Measurements from ENCODE around the gene KCNJ10.

KCNJ10 gene

GRCh38 chr1:160068225-160068624, 1.7 kb downstream of the KCNJ10 start:
- Histone ChIP-seq H3K27ac (no peak overlapping the region), H3K4me1 (peaks cover 0 to 14% (median 8%) of the 10 kb centered on the region in 4 donors), H3K4me3 (no peak overlapping the region), H3K36me3 (no peaks in the 10 kb centered on the region), H3K9me3 (no peaks in the 10 kb centered on the region), H3K27me3 (no peaks in the 10 kb centered on the region)
- no peak for TF ChIP-seq CTCF (IDR thresholded peaks at IDR 0.05)
- no peak for DNase-seq
- intact Hi-C loops (cut with DNase I; ENCODE audit: low total_unique reads) = no loop called here

- no peak for TF ChIP-seq CTCF (IDR thresholded peaks at IDR 0.05)
- no peak for DNase-seq
- H3K9me3 ChIP-seq = no peaks in the 10 kb centered on the region
- intact Hi-C loops (cut with DNase I; ENCODE audit: low total_unique reads) = no loop called here
- no peaks in the 10 kb centered on the region for H3K36me3 ChIP-seq
- no peak overlapping the region for H3K4me3 ChIP-seq
- H3K27ac ChIP-seq = no peak overlapping the region
- H3K4me1 ChIP-seq = peaks cover 0 to 14% (median 8%) of the 10 kb centered on the region in 4 donors
- peaks cover 0 to 8% of the 10 kb centered on the region in 2 donors for H3K27me3 ChIP-seq
These were observed 2.9 kb downstream of the KCNJ10 start for GRCh38 chr1:160066829-160067745.

DNA sequence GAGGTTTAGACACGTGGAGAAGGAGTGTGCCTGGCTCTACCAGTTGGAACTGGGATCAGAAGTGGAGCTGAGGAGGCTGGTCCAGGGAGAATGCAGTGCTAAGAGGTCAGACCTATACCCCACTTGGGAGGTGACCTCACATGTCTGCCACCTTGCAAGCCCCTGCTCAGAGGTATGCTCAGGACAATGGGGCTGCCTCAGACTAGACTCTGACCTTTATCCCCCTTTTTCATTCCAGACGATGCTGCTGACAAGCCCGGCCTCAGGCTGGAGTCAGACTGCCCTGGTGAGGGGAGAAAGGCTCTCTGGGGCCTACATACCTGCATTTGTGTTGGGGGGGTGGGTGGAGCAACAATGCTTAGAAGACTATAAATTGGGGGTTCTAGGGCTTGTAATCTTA, 5.2 kb downstream of the KCNJ10 start:
- H3K27me3 ChIP-seq = peaks cover 0 to 12% of the 10 kb centered on the region in 2 donors
- no peaks in the 10 kb centered on the region for H3K9me3 ChIP-seq
- H3K4me1 ChIP-seq = peaks cover 0 to 2% (median under 1%) of the 10 kb centered on the region in 4 donors
- intact Hi-C loops (cut with DNase I; ENCODE audit: low total_unique reads) = no loop called here
- no peak overlapping the region for H3K27ac ChIP-seq
- no peaks in the 10 kb centered on the region for H3K36me3 ChIP-seq
- no peak for DNase-seq
- TF ChIP-seq CTCF (IDR thresholded peaks at IDR 0.05) = no peak
- H3K4me3 ChIP-seq = no peak overlapping the region

DNA sequence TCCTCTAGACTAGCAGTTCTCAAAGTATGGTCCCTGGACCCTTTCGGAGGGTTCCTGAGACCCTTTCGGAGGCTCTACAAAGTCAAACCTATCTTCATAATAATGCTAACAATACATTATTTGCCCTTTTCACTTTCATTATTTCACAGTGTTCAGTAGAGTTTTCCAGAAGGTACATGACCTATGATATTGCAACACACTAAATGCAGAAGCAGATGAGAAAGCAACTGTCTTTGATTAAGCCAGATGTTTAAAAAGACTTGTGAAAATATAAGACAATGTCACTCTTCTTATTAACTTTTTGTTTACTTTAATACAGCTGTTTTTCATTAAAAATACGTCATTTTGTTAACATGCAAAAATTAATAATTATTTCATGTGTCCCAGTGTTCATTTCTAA, 5.8 kb downstream of the KCNJ10 start:
- no peaks in the 10 kb centered on the region for H3K36me3 ChIP-seq
- intact Hi-C loops (cut with DNase I; ENCODE audit: low total_unique reads) = no loop called here
- no peak overlapping the region for H3K27ac ChIP-seq
- no peak overlapping the region for H3K4me3 ChIP-seq
- H3K9me3 ChIP-seq = no peaks in the 10 kb centered on the region
- H3K4me1 ChIP-seq = no peaks in the 10 kb centered on the region
- no peak for DNase-seq
- H3K27me3 ChIP-seq = peaks cover 0 to 12% of the 10 kb centered on the region in 2 donors
- TF ChIP-seq CTCF (IDR thresholded peaks at IDR 0.05) = no peak

GRCh38 chr1:160063176-160063575, 6.8 kb downstream of the KCNJ10 start:
- Histone ChIP-seq H3K27me3 (peaks cover 0 to 12% of the 10 kb centered on the region in 2 donors), H3K9me3 (no peaks in the 10 kb centered on the region), H3K36me3 (no peaks in the 10 kb centered on the region), H3K4me3 (no peak overlapping the region), H3K27ac (no peak overlapping the region), H3K4me1 (no peaks in the 10 kb centered on the region)
- no peak for DNase-seq
- no peak for TF ChIP-seq CTCF (IDR thresholded peaks at IDR 0.05)
- intact Hi-C loops (cut with DNase I; ENCODE audit: low total_unique reads) = no loop called here

Measured in tibial artery (tissue), 4 donors.